H1 (cell line): ENCODE results near the gene ZSCAN16. TPM values are rescaled to one million over a fixed set of nuclear protein-coding genes. Genes with fewer than 3 reads are reported as not detected.

Source experiments
- CTCF ChIA-PET: fragments of 300-600 bp; sonication (Branson Sonifier 250); formaldehyde crosslinking; loops from one replicate; lab custom pipeline; 2021; ENCODE audit not compliant: partially characterized antibody; lab: Charles Lee
- POLR2A ChIA-PET: fragments of 300-600 bp; sonication (Branson Sonifier 250); formaldehyde crosslinking; loops from one replicate; lab custom pipeline; 2021; ENCODE audit warnings: inconsistent platforms; ENCODE audit not compliant: partially characterized antibody; lab: Charles Lee
- DNase-seq, 2 experiments: peaks; one replicate each; pipeline versions ENCODE4 v3.0.0 to v3.0.0-alpha.2; 2010 to 2022; ENCODE audit warnings: low spot score in 2 of 2, low read depth in 1 of 2, mixed read lengths in 1 of 2
- FAIRE-seq: peaks from 2 replicates; lab custom pipeline; 2011; peaks lifted over from hg19 to GRCh38; lab: Jason Lieb, UNC
- H2AFZ ChIP-seq: 2 replicates; pipeline ENCODE4 v1.8.1; 2012; ENCODE audit warnings: low read length, inconsistent platforms
- H2AK5ac ChIP-seq: 2 replicates; pipeline ENCODE4 v1.6.1; 2013; ENCODE audit warnings: low read depth, low read length
- H2BK120ac ChIP-seq: replicated peaks from 2 replicates; pipeline ENCODE3; 2013; ENCODE audit warnings: low read depth, low read length, inconsistent platforms
- H2BK12ac ChIP-seq: 2 replicates; pipeline ENCODE4 v1.6.1; 2013; ENCODE audit warnings: low read depth, low read length
- H2BK15ac ChIP-seq: 2 replicates; pipeline ENCODE4 v1.6.1; 2013; ENCODE audit warnings: low read length
- H2BK20ac ChIP-seq: 2 replicates; pipeline ENCODE4 v1.6.1; 2013; ENCODE audit warnings: low read length
- H2BK5ac ChIP-seq: 2 replicates; pipeline ENCODE4 v1.6.1; 2013; ENCODE audit warnings: low read depth, low read length
- H3K14ac ChIP-seq: 2 replicates; pipeline ENCODE4 v1.6.1; 2013; ENCODE audit warnings: inconsistent platforms; ENCODE audit not compliant: insufficient read length
- H3K18ac ChIP-seq: 2 replicates; pipeline ENCODE4 v1.6.1; 2013; ENCODE audit warnings: low read length; ENCODE audit errors: extremely low read depth
- H3K23ac ChIP-seq: 2 replicates; pipeline ENCODE4 v1.6.1; 2013; ENCODE audit warnings: inconsistent platforms; ENCODE audit not compliant: insufficient read length
- H3K23me2 ChIP-seq: 2 replicates; pipeline ENCODE4 v1.6.1; 2013; ENCODE audit warnings: low read depth, low read length
- H3K27ac ChIP-seq: 2 replicates; pipeline ENCODE4 v1.6.1; 2011; ENCODE audit warnings: low read depth, low read length, inconsistent platforms
- H3K27me3 ChIP-seq, 4 experiments: replicated peaks in 1 of 4; 1 replicate in 1 of 4; 2 replicates in 3 of 4; pipeline versions ENCODE4 v1.6.1 to v1.8.1; 2011 to 2013; ENCODE audit warnings: low read length in 3 of 4, mild to moderate bottlenecking in 3 of 4, inconsistent platforms in 2 of 4, mixed read lengths in 2 of 4, moderate library complexity in 1 of 4; ENCODE audit not compliant: control insufficient read depth in 3 of 4, insufficient read depth in 3 of 4; ENCODE audit errors: extremely low read depth in 1 of 4
- H3K36me3 ChIP-seq, 4 experiments: 2 replicates each; pipeline versions ENCODE4 v1.6.1 to v1.8.1; 2011 to 2013; ENCODE audit warnings: mild to moderate bottlenecking in 4 of 4, low read length in 3 of 4, moderate library complexity in 2 of 4, control low read depth in 1 of 4, inconsistent platforms in 1 of 4; ENCODE audit not compliant: insufficient read depth in 4 of 4, control insufficient read depth in 2 of 4
- H3K4ac ChIP-seq: replicated peaks from 2 replicates; pipeline ENCODE3; 2013; ENCODE audit warnings: low read length, low read depth, mixed read lengths, inconsistent platforms; ENCODE audit not compliant: insufficient read length
- H3K4me1 ChIP-seq, 4 experiments: replicated peaks in 1 of 4; 1 replicate in 1 of 4; 2 replicates in 3 of 4; pipeline versions ENCODE4 v1.6.1 to v1.8.1; 2011 to 2013; ENCODE audit warnings: low read length in 3 of 4, inconsistent platforms in 2 of 4, mixed read lengths in 1 of 4; ENCODE audit not compliant: insufficient read depth in 4 of 4, control insufficient read depth in 3 of 4
- H3K4me2 ChIP-seq, 2 experiments: 2 replicates each; pipeline versions ENCODE4 v1.6.1 to v1.8.1; 2011 to 2013; ENCODE audit warnings: low read depth in 2 of 2, low read length in 2 of 2, control low read depth in 1 of 2, inconsistent platforms in 1 of 2, mild to moderate bottlenecking in 1 of 2; ENCODE audit not compliant: insufficient read depth in 1 of 2
- H3K4me3 ChIP-seq, 4 experiments: fragments of 200-600, 300-600 bp in 1 of 4; sonication (generic), shearing (Covaris generic), sonication (Bioruptor Twin) in 1 of 4; 2 replicates each; pipeline versions ENCODE4 v1.5.1 to v1.8.1; 2011 to 2016; ENCODE audit warnings: low read length in 4 of 4, low read depth in 3 of 4, control low read depth in 2 of 4, inconsistent platforms in 2 of 4, mild to moderate bottlenecking in 2 of 4, mixed read lengths in 1 of 4, moderate library complexity in 1 of 4; ENCODE audit not compliant: insufficient read depth in 2 of 4; ENCODE audit errors: extremely low read depth in 1 of 4
- H3K56ac ChIP-seq: replicated peaks from 2 replicates; pipeline ENCODE3; 2013; ENCODE audit warnings: low read depth, mild to moderate bottlenecking, mixed read lengths, low read length, inconsistent platforms; ENCODE audit not compliant: insufficient read length
- H3K79me1 ChIP-seq: 2 replicates; pipeline ENCODE4 v1.6.1; 2013; ENCODE audit warnings: low read depth, low read length, control low read depth
- H3K79me2 ChIP-seq, 2 experiments: 2 replicates each; pipeline versions ENCODE4 v1.6.1 to v1.8.1; 2012 to 2013; ENCODE audit warnings: low read length in 2 of 2, mild to moderate bottlenecking in 2 of 2, inconsistent platforms in 1 of 2; ENCODE audit not compliant: insufficient read depth in 2 of 2, control insufficient read depth in 1 of 2
- H3K9ac ChIP-seq, 4 experiments: replicated peaks in 1 of 4; 1 replicate in 1 of 4; 2 replicates in 3 of 4; pipeline versions ENCODE4 v1.6.1 to v1.8.1; 2011 to 2013; ENCODE audit warnings: low read depth in 3 of 4, low read length in 3 of 4, control low read depth in 2 of 4, mild to moderate bottlenecking in 2 of 4, moderate library complexity in 2 of 4, inconsistent platforms in 1 of 4; ENCODE audit errors: extremely low read depth in 1 of 4
- H3K9me3 ChIP-seq, 2 experiments: 2 replicates each; pipeline versions ENCODE4 v1.6.1 to v1.8.1; 2012 to 2013; ENCODE audit warnings: mild to moderate bottlenecking in 2 of 2, moderate library complexity in 2 of 2, control low read depth in 1 of 2, inconsistent platforms in 1 of 2, low read depth in 1 of 2, low read length in 1 of 2, mixed read lengths in 1 of 2; ENCODE audit not compliant: insufficient read depth in 2 of 2
- H4K20me1 ChIP-seq, 2 experiments: replicated peaks in 1 of 2; 2 replicates each; pipeline versions ENCODE3 to v1.8.1; 2011 to 2013; ENCODE audit warnings: inconsistent platforms in 2 of 2, low read length in 2 of 2, mild to moderate bottlenecking in 1 of 2; ENCODE audit not compliant: insufficient read depth in 2 of 2, control insufficient read depth in 1 of 2
- H4K5ac ChIP-seq: 2 replicates; pipeline ENCODE4 v1.6.1; 2013; ENCODE audit warnings: low read length, low read depth, mixed read lengths, inconsistent platforms; ENCODE audit not compliant: insufficient read length
- H4K8ac ChIP-seq: 2 replicates; pipeline ENCODE4 v1.8.0; 2013; ENCODE audit warnings: mild to moderate bottlenecking, moderate library complexity, low read length, inconsistent platforms; ENCODE audit not compliant: insufficient read depth; ENCODE audit errors: extremely low read depth
- H4K91ac ChIP-seq: replicated peaks from 2 replicates; pipeline ENCODE3; 2013; ENCODE audit warnings: low read length, mixed read lengths, inconsistent platforms; ENCODE audit not compliant: insufficient read length
- BACH1 ChIP-seq: IDR thresholded peaks from 2 replicates; pipeline ENCODE4 v1.6.1; 2012; ENCODE audit warnings: low read length, improper control_type of control experiment
- CHD1 ChIP-seq: IDR thresholded peaks from 2 replicates; pipeline ENCODE4 v1.6.1; 2012; ENCODE audit warnings: low read depth, low read length, improper control_type of control experiment
- CHD2 ChIP-seq: IDR thresholded peaks from 2 replicates; pipeline ENCODE4 v1.6.1; 2012; ENCODE audit warnings: low read length, improper control_type of control experiment
- CREB1 ChIP-seq: IDR thresholded peaks from 2 replicates; pipeline ENCODE4 v1.6.1; 2012; ENCODE audit warnings: inconsistent platforms
- HDAC2 ChIP-seq, 2 experiments: fragments of 300-600 bp in 1 of 2; sonication (generic) in 1 of 2; IDR thresholded peaks; 2 replicates each; pipeline ENCODE4 v1.6.1; 2011 to 2012; ENCODE audit warnings: low read depth in 2 of 2, low read length in 2 of 2, mild to moderate bottlenecking in 2 of 2, moderate library complexity in 2 of 2, borderline replicate concordance in 1 of 2, inconsistent platforms in 1 of 2
- HDAC6 ChIP-seq: IDR thresholded peaks from one replicate; pipeline ENCODE4 v1.7.1; 2012; ENCODE audit warnings: low read depth, mild to moderate bottlenecking, inconsistent platforms, low read length, moderate library complexity
- JUN ChIP-seq: IDR thresholded peaks from 2 replicates; pipeline ENCODE4 v1.6.1; 2011; ENCODE audit warnings: low read depth, mild to moderate bottlenecking, improper control_type of control experiment, low read length
- KDM5A ChIP-seq: fragments of 200-600 bp; IDR thresholded peaks from 2 replicates; pipeline ENCODE4 v1.7.1; 2012; ENCODE audit warnings: mild to moderate bottlenecking, low read length, inconsistent platforms, mixed read lengths
- RFX5 ChIP-seq: IDR thresholded peaks from 2 replicates; pipeline ENCODE4 v1.6.1; 2011; ENCODE audit warnings: low read depth, low read length, improper control_type of control experiment, borderline replicate concordance
- SIX5 ChIP-seq: IDR thresholded peaks from 2 replicates; pipeline ENCODE4 v1.6.1; 2011; ENCODE audit warnings: mild to moderate bottlenecking, low read depth, low read length
- SP1 ChIP-seq: IDR thresholded peaks from 2 replicates; pipeline ENCODE4 v1.6.1; 2011; ENCODE audit warnings: low read depth, low read length
- WGBS, 2 experiments: shearing (Covaris generic) in 1 of 2; methylation state at CpG; one replicate each; pipeline versions ENCODE4 v1.1.6 to v1.1.7; 2013 to 2015; ENCODE audit warnings: low lambda C conversion rate in 2 of 2, mixed read lengths in 2 of 2, inconsistent platforms in 1 of 2, low coverage in 1 of 2, missing lambda C conversion rate in 1 of 2; ENCODE audit not compliant: insufficient replicate concordance in 2 of 2, insufficient coverage in 1 of 2, insufficient read length in 1 of 2; ENCODE audit errors: extremely low coverage in 1 of 2, missing lambda C conversion rate in 1 of 2; 5-methylcytosine and 5-hydroxymethylcytosine counted together
- polyA plus RNA-seq, 7 experiments: library from polyadenylated mRNA; depleted of rRNA in 3 of 7; stranded (reverse) in 5 of 7; unstranded in 2 of 7; fragments of >200 nt in 5 of 7; fragments of 200-250 nt in 2 of 7; gene quantifications; 1 replicate in 5 of 7; 2 replicates in 1 of 7; 4 replicates in 1 of 7; pipeline versions ENCODE4 v1.2.1 to v1.2.3, GENCODE V29; 2011 to 2013; ENCODE audit warnings: missing spikeins in 2 of 7, mixed read lengths in 2 of 7
- total RNA-seq: library from RNA; stranded (reverse); fragmentation: NEBNext Ultra II Directional; extraction: Animal tissue kit (Norgen Biotek cat#: 25700); gene quantifications from 2 replicates; pipeline ENCODE4 v1.2.1, GENCODE V29; 2021

ZSCAN16 gene
- total and polyA plus RNA-seq, 2 of the 8 experiments (the other 6 are each of a cell fraction or from before 2014, with no cell fraction given) = 3.6 to 9.4 TPM

DNA sequence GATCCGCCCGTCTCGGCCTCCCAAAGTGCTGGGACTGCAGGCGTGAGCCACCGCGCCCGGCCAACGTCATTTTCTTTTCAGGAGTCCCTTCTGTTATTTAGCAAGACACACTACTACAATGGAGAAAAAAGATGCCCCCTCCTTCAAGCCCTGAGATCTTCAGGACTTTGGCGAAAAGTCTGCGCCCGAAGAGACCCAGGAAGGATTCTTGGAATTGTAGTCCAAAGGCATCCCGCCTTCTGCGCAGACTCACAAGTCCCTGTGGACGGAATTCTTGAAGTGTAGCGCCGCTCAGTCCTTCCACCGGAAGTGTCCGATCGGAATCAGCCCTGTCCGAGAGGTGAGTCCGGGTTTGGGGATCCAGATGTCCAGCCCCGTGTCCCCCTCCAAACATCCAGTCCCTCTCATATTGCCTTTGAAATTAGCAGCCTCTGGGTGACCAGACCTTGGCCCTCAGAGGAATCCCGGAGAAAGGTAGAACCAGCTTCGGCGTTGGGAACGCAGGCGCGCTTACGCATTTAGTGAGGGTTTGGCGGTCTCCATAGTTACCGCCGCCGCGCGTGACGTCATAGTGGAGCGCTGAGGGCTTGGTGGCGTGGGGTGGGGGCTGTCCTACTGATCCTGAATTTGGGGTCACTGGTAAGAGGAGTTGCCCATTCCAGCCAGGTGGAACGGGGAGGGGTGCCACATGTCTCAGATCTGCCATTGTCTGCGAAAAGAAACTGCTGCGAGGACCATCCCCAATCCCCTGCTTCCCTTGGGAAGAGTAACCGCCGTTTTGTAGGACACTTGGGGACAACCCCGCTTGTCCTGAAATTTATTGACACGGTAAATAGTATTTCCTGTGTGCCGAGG, 43.6 kb upstream of the ZSCAN16 start:
- peak overlapping the region; percentile 100 for H2AFZ ChIP-seq
- H3K23ac ChIP-seq = no peak overlapping the region
- H3K79me1 ChIP-seq = no peaks in the 10 kb centered on the region
- H3K4ac ChIP-seq = no peak overlapping the region
- FAIRE-seq = peak; percentile 7
- H4K8ac ChIP-seq = peak overlapping the region; percentile 23; the same call in 1 of the 2 replicates
- H2BK20ac ChIP-seq = no peak overlapping the region
- no peak overlapping the region; the same call in 1 of the 2 replicates for H2BK12ac ChIP-seq
- H3K4me1 ChIP-seq = no peaks in the 10 kb centered on the region; a peak in 1 of 7 replicates
- peaks cover 0 to 21% of the 10 kb centered on the region in 2 experiments; a peak in 2 of 4 replicates for H3K79me2 ChIP-seq
- H3K27ac ChIP-seq = peak overlapping the region; percentile 93
- H3K56ac ChIP-seq = no peak overlapping the region
- no peaks in the 10 kb centered on the region; the same call in 1 of the 2 replicates for H3K23me2 ChIP-seq
- H3K36me3 ChIP-seq = peaks cover 2 to 7% (median 5%) of the 10 kb centered on the region in 4 experiments; a peak in 7 of 8 replicates
- 0 out of 2 replicates have a peak overlapping the region, but pooled peaks have one; percentile 6 for H2BK15ac ChIP-seq
- peak overlapping the region; percentile 33; the same call in 1 of the 2 replicates for H3K18ac ChIP-seq
- peak overlapping the region; percentile 68 to 96 (median 92) for H3K9ac ChIP-seq
- no peaks in the 10 kb centered on the region for H3K27me3 ChIP-seq
- CTCF ChIA-PET = no interaction called here
- peak overlapping the region; percentile 55 for H4K5ac ChIP-seq
- peak; percentile 90 to 94 for DNase-seq
- POLR2A ChIA-PET = interaction anchor here (0.7 to 1.3 kb wide), 9 partner anchors 8 to 942 kb away, joined by 3 to 5 read pairs (median 3); partner anchors contain the start of gene ZKSCAN8
- H3K4me2 ChIP-seq = peak overlapping the region; percentile 69 to 87
- H2AK5ac ChIP-seq = no peak overlapping the region
- no peak overlapping the region for H2BK120ac ChIP-seq
- peak overlapping the region; percentile 83 to 97 (median 90) for H3K4me3 ChIP-seq
- peak overlapping the region; percentile 64 for H2BK5ac ChIP-seq
- H3K9me3 ChIP-seq = no peaks in the 10 kb centered on the region
- no peak overlapping the region for H4K91ac ChIP-seq
- H3K14ac ChIP-seq = no peak overlapping the region
- no peaks in the 10 kb centered on the region for H4K20me1 ChIP-seq
- WGBS, 2 experiments = 1% methylated on average over 45 of the region's 46 CpGs; no CpG with 5 or more reads in 1 of the 2 experiments
- TF ChIP-seq CREB1 = peak; percentile 95
- TF ChIP-seq SIX5 = peak; percentile 91
- no peak for TF ChIP-seq RFX5
- TF ChIP-seq HDAC2 (IDR thresholded peaks at IDR 0.05; ENCODE audit: borderline replicate concordance in 1 of 2, low read depth in 2 of 2, low read length in 2 of 2) = peak in 1 of 2 experiments; percentile 78; a peak in 2 of 4 replicates
- TF ChIP-seq CHD1 = no peak
- no peak for TF ChIP-seq HDAC6
- peak; percentile 97 for TF ChIP-seq KDM5A
- no peak for TF ChIP-seq JUN
- peak; percentile 73 for TF ChIP-seq SP1
- 0 out of 2 replicates have a peak, but pooled peaks have one; percentile 56 for TF ChIP-seq CHD2
- no peak for TF ChIP-seq BACH1
